MM.1S (cell line): ENCODE measurements around the gene C13orf46.

ENCODE experiments used
- CTCF ChIP-seq: fragments of 300-600 bp; sonication (generic); IDR thresholded peaks from 2 replicates; pipeline ENCODE4 v1.5.1; 2016; ENCODE audit warnings: antibody characterized with exemption, low read length, mixed read lengths
- EZH2phosphoT487 ChIP-seq: fragments of 300-600 bp; sonication (generic); IDR thresholded peaks from 2 replicates; pipeline ENCODE4 v1.6.1; 2018; ENCODE audit warnings: antibody characterized with exemption, low read length

GRCh38 chr13:113934576-113934975 is 39.3 kb downstream of the C13orf46 start:
- TF ChIP-seq CTCF (no peak), EZH2phosphoT487 (no peak)
